Measurements from ENCODE around the gene IL19.

DNA sequence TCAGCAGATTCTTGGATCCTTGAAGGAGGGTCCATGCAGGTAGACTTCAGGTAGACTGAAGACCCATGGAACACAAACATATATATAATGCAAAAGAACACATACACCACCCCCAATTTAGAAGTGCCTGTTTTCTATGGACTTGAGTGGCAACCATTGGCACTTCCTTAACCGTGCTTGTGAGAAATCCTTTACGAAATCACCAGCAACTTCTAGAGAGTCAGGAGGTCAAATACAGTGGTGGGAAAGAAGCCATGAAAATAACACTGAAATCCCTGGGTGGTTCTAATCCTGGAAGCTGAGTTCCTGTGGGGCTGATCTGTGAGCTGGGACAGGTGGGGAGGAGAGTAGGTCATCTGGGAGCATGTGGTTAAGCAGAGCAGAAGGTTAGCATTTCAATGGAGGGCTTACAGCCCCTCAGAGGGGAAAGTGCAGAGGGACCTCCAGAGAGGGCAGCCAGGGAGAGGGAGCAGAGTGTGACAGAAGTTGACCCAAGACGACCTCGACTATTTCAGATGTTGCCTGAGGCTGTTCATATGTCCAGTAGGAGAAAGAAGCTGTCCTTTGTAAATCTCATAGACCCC lies 14.7 kb downstream of the IL19 start:
- no peak for TF ChIP-seq CTCF (conservative IDR thresholded peaks at IDR 0.05)
- TF ChIP-seq EZH2 (IDR thresholded peaks at IDR 0.05; ENCODE audit: low read depth) = no peak
